HEK293 (cell line): ENCODE results near the gene P2RY6.

Experiments
- CTCF ChIA-PET: fragments of 350-600 bp; formaldehyde crosslinking; extraction: SDS; loops from one replicate; lab custom pipeline; 2021; ENCODE audit warnings: antibody characterized with exemption; lab: Yijun Ruan, JAX
- POLR2A ChIA-PET: fragments of 300-600 bp; formaldehyde crosslinking; extraction: SDS; loops from one replicate; lab custom pipeline; 2020; ENCODE audit warnings: antibody characterized with exemption, inconsistent platforms; lab: Yijun Ruan, JAX
- H3K27ac ChIP-seq: fragments of 200-500 bp; sonication (Bioruptor generic); 2 replicates; pipeline ENCODE4 v1.5.1; 2014; ENCODE audit warnings: low read depth, low read length, control low read depth, inconsistent platforms; ENCODE audit errors: extremely low read depth
- H3K36me3 ChIP-seq, 2 experiments: fragments of 200-500 bp in 1 of 2; sonication (Bioruptor generic) in 1 of 2; 1 replicate in 1 of 2; 2 replicates in 1 of 2; pipeline ENCODE4 v1.5.1; 2014 to 2017; ENCODE audit warnings: inconsistent platforms in 2 of 2, low read length in 2 of 2; ENCODE audit not compliant: control insufficient read depth in 2 of 2, insufficient read depth in 1 of 2
- H3K4me1 ChIP-seq: fragments of 200-500 bp; sonication (Bioruptor generic); 2 replicates; pipeline ENCODE4 v1.5.1; 2014; ENCODE audit warnings: mild to moderate bottlenecking, low read length, inconsistent platforms; ENCODE audit not compliant: control insufficient read depth, insufficient read depth
- H3K4me3 ChIP-seq: 2 replicates; pipeline ENCODE4 v1.5.1; 2011; ENCODE audit warnings: low read depth, mild to moderate bottlenecking, control low read depth, low read length, moderate library complexity
- H3K9me3 ChIP-seq: fragments of 200-500 bp; sonication (Bioruptor generic); 2 replicates; pipeline ENCODE4 v1.5.1; 2014; ENCODE audit warnings: low read depth, low read length, inconsistent platforms; ENCODE audit not compliant: control insufficient read depth, insufficient read depth
- CTCF ChIP-seq: fragments of 450-650 bp; formaldehyde crosslinking; IDR thresholded peaks from 2 replicates; pipeline ENCODE4 v1.5.1; 2016; ENCODE audit warnings: missing biosample characterization, missing genetic modification characterization
- ELK4 ChIP-seq: IDR thresholded peaks from 2 replicates; pipeline ENCODE4 v1.6.1; 2011; ENCODE audit warnings: mild to moderate bottlenecking, low read depth, low read length, borderline replicate concordance
- GLI4 ChIP-seq: fragments of 450-650 bp; formaldehyde crosslinking; IDR thresholded peaks from 2 replicates; pipeline ENCODE4 v1.5.1; 2016; ENCODE audit warnings: missing biosample characterization, missing genetic modification characterization
- OSR2 ChIP-seq: fragments of 450-650 bp; formaldehyde crosslinking; IDR thresholded peaks from 2 replicates; pipeline ENCODE4 v1.5.1; 2016; ENCODE audit warnings: missing biosample characterization, missing genetic modification characterization
- RBAK ChIP-seq: fragments of 450-650 bp; formaldehyde crosslinking; IDR thresholded peaks from 2 replicates; pipeline ENCODE4 v1.5.1; 2016; ENCODE audit warnings: missing biosample characterization, missing genetic modification characterization
- SP3 ChIP-seq: fragments of 450-650 bp; formaldehyde crosslinking; IDR thresholded peaks from 2 replicates; pipeline ENCODE4 v1.5.1; 2016; ENCODE audit warnings: missing biosample characterization, missing genetic modification characterization
- TCF7L2 ChIP-seq: IDR thresholded peaks from 2 replicates; pipeline ENCODE4 v1.6.1; 2011; ENCODE audit warnings: low read depth, mild to moderate bottlenecking, inconsistent platforms, low read length, moderate library complexity, borderline replicate concordance
- ZBTB44 ChIP-seq: fragments of 450-650 bp; IDR thresholded peaks from 2 replicates; pipeline ENCODE4 v1.5.1; 2018; ENCODE audit warnings: missing biosample characterization, mild to moderate bottlenecking, missing genetic modification characterization
- ZEB2 ChIP-seq: fragments of 450-650 bp; formaldehyde crosslinking; IDR thresholded peaks from 2 replicates; pipeline ENCODE4 v1.5.1; 2016; ENCODE audit warnings: missing biosample characterization, missing genetic modification characterization
- ZFP41 ChIP-seq: fragments of 450-650 bp; formaldehyde crosslinking; IDR thresholded peaks from 2 replicates; pipeline ENCODE4 v1.5.1; 2016; ENCODE audit warnings: missing biosample characterization, missing genetic modification characterization, borderline replicate concordance
- ZNF114 ChIP-seq: fragments of 450-650 bp; formaldehyde crosslinking; IDR thresholded peaks from 2 replicates; pipeline ENCODE4 v1.5.0; 2017; ENCODE audit warnings: missing biosample characterization, missing genetic modification characterization
- ZNF501 ChIP-seq: fragments of 450-650 bp; formaldehyde crosslinking; IDR thresholded peaks from 2 replicates; pipeline ENCODE4 v1.5.1; 2016; ENCODE audit warnings: missing biosample characterization, missing genetic modification characterization
- ZNF518A ChIP-seq: fragments of 450-650 bp; formaldehyde crosslinking; conservative IDR thresholded peaks from 2 replicates; pipeline ENCODE4 v1.5.1; 2016; ENCODE audit warnings: low read depth, missing biosample characterization, missing genetic modification characterization
- ZNF521 ChIP-seq: fragments of 450-650 bp; formaldehyde crosslinking; IDR thresholded peaks from 2 replicates; pipeline ENCODE4 v1.5.1; 2017; ENCODE audit warnings: missing biosample characterization, mild to moderate bottlenecking, missing genetic modification characterization
- ZNF544 ChIP-seq: fragments of 450-650 bp; formaldehyde crosslinking; IDR thresholded peaks from 2 replicates; pipeline ENCODE4 v1.5.0; 2017; ENCODE audit warnings: missing biosample characterization, missing genetic modification characterization
- ZNF610 ChIP-seq: fragments of 450-650 bp; formaldehyde crosslinking; IDR thresholded peaks from 2 replicates; pipeline ENCODE4 v1.5.1; 2016; ENCODE audit warnings: missing biosample characterization, missing genetic modification characterization, borderline replicate concordance
- ZNF707 ChIP-seq: fragments of 450-650 bp; formaldehyde crosslinking; IDR thresholded peaks from 2 replicates; pipeline ENCODE4 v1.5.1; 2016; ENCODE audit warnings: missing biosample characterization, missing genetic modification characterization
- ZNF791 ChIP-seq: fragments of 450-650 bp; formaldehyde crosslinking; IDR thresholded peaks from 2 replicates; pipeline ENCODE4 v1.5.1; 2016; ENCODE audit warnings: missing biosample characterization, missing genetic modification characterization
- ZSCAN16 ChIP-seq: fragments of 450-650 bp; formaldehyde crosslinking; IDR thresholded peaks from 2 replicates; pipeline ENCODE4 v1.5.1; 2016; ENCODE audit warnings: missing biosample characterization, missing genetic modification characterization
- TF ChIP-seq, protein P1 (sequence below): fragments of 450-650 bp; formaldehyde crosslinking; IDR thresholded peaks from 2 replicates; pipeline ENCODE4 v1.5.1; 2016; ENCODE audit warnings: missing biosample characterization, missing genetic modification characterization
- TF ChIP-seq, protein P2 (sequence below): fragments of 450-650 bp; formaldehyde crosslinking; IDR thresholded peaks from 2 replicates; pipeline ENCODE4 v1.5.1; 2017; ENCODE audit warnings: missing biosample characterization, missing genetic modification characterization
- TF ChIP-seq, protein P3 (sequence below): fragments of 450-650 bp; formaldehyde crosslinking; IDR thresholded peaks from 2 replicates; pipeline ENCODE4; 2016; ENCODE audit warnings: missing biosample characterization, missing genetic modification characterization

The P2RY6 gene

GRCh38 chr11:73299751-73300150 lies 27.6 kb downstream of the P2RY6 start (continued):
- no peak for TF ChIP-seq ZNF501 (tag by site-specific recombination)
- no peak for TF ChIP-seq ZNF114 (tag by site-specific recombination)
- no peak for TF ChIP-seq ZNF610 (tag by site-specific recombination)

DNA sequence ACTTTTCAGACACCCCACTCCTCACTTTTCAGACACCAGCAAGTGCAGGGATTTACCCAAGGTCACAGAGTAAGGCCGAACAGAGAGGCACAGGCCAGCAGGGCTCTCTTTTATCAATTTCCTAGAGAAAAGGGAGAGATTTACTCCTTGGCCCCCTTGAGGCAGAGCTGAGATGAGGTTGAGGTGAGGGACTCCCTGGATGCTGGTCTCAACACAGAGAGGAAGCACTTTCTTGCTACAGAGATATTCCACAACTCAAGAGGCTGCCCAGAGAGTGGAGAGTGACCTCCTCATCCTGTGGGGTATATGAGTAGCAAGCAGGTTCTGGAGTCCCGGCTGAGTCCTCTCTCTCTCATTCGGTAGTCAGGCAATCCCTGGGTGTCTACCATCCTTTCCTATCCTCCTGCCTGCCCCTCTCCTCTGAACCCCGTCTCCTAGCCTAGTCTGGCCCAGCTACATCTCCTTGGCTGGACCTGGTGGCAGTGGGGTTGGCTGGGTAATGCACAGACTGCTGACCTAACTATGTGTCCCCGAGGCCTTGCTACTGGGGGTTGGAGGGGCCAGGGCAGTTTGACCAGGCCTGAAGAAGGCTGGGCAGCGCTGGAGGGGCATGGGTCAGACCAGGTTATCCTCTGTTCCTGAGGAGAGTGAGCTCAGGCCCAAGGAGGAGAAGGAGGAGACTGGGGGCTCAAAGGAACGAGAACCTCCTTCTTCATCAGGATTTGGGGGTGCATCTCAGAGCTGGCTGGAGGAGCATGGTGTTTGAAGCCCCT lies 34.1 kb downstream of the P2RY6 start:
- H3K9me3 ChIP-seq = no peaks in the 10 kb centered on the region
- no peak overlapping the region for H3K4me3 ChIP-seq
- no peaks in the 10 kb centered on the region for H3K36me3 ChIP-seq
- 0 out of 2 replicates have a peak, but pooled peaks cover 3% of the 10 kb centered on the region for H3K4me1 ChIP-seq
- no peak overlapping the region for H3K27ac ChIP-seq
- CTCF ChIA-PET = interaction anchor here (0.6 to 6.7 kb wide), 41 partner anchors 9 to 1029 kb away, joined by 3 to 185 read pairs (median 5); no protein-coding TSS in a partner anchor
- POLR2A ChIA-PET = interaction anchor here (1.0 to 3.6 kb wide), 6 partner anchors 8 to 584 kb away, joined by 4 to 32 read pairs (median 10); partner anchors contain the start of gene RELT
- TF ChIP-seq, protein P1, sequence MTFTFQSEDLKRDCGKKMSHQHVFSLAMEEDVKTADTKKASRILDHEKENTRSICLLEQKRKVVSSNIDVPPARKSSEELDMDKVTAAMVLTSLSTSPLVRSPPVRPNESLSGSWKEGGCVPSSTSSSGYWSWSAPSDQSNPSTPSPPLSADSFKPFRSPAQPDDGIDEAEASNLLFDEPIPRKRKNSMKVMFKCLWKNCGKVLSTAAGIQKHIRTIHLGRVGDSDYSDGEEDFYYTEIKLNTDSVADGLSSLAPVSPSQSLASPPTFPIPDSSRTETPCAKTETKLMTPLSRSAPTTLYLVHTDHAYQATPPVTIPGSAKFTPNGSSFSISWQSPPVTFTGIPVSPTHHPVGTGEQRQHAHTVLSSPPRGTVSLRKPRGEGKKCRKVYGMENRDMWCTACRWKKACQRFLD = no peak
- TF ChIP-seq CTCF (tag by site-specific recombination) (no peak), SP3 (tag by site-specific recombination) (no peak), ELK4 (no peak), ZNF791 (tag by site-specific recombination) (no peak), ZNF707 (no peak), ZEB2 (tag by site-specific recombination) (no peak), ZNF544 (no peak), ZBTB44 (tag by site-specific recombination) (no peak), OSR2 (tag by site-specific recombination) (no peak), GLI4 (tag by site-specific recombination) (no peak), RBAK (no peak), TCF7L2 (no peak), ZNF521 (tag by site-specific recombination) (no peak), ZFP41 (no peak), ZNF518A (tag by site-specific recombination) (no peak), ZSCAN16 (tag by site-specific recombination) (no peak)
- TF ChIP-seq, protein P2, sequence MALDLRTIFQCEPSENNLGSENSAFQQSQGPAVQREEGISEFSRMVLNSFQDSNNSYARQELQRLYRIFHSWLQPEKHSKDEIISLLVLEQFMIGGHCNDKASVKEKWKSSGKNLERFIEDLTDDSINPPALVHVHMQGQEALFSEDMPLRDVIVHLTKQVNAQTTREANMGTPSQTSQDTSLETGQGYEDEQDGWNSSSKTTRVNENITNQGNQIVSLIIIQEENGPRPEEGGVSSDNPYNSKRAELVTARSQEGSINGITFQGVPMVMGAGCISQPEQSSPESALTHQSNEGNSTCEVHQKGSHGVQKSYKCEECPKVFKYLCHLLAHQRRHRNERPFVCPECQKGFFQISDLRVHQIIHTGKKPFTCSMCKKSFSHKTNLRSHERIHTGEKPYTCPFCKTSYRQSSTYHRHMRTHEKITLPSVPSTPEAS (tag by site-specific recombination) = no peak
- TF ChIP-seq, protein P3, sequence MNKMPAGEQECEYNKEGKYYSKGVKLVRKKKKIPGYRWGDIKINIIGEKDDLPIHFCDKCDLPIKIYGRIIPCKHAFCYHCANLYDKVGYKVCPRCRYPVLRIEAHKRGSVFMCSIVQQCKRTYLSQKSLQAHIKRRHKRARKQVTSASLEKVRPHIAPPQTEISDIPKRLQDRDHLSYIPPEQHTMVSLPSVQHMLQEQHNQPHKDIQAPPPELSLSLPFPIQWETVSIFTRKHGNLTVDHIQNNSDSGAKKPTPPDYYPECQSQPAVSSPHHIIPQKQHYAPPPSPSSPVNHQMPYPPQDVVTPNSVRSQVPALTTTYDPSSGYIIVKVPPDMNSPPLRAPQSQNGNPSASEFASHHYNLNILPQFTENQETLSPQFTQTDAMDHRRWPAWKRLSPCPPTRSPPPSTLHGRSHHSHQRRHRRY = no peak
